Ovary (tissue), 9 donors: ENCODE data around the gene ABCF3. TPM values are rescaled to one million over a fixed set of nuclear protein-coding genes. Genes with fewer than 3 reads are reported as not detected.
A peak's percentile ranks its signal among the peaks of the same experiment; 100 is the strongest.

Experiments used
- DNase-seq, 5 donors: peaks; one replicate each; pipeline ENCODE4 v3.0.0-alpha.2; 2019 to 2020
- H3K27ac ChIP-seq, 2 donors: fragments of 200-600 bp; one replicate each; pipeline versions ENCODE4 v1.5.1 to v1.8.0; 2019 to 2022
- H3K27me3 ChIP-seq: fragments of 200-600 bp; one replicate; pipeline ENCODE4 v1.8.0; 2022
- H3K36me3 ChIP-seq: fragments of 200-600 bp; sonication (generic); one replicate; pipeline ENCODE4 v1.5.1; 2019
- H3K4me1 ChIP-seq: one replicate; pipeline ENCODE4 v1.8.1; 2013; ENCODE audit warnings: mild to moderate bottlenecking, moderate library complexity; ENCODE audit not compliant: insufficient read depth
- H3K4me3 ChIP-seq: fragments of 200-600 bp; sonication (generic); one replicate; pipeline ENCODE4 v1.5.1; 2017
- H3K9me3 ChIP-seq, 2 donors: fragments of 200-600 bp in 1 of 2; sonication (generic) in 1 of 2; one replicate each; pipeline versions ENCODE4 v1.5.1 to v1.8.1; 2013 to 2019; ENCODE audit warnings: mild to moderate bottlenecking in 1 of 2, moderate library complexity in 1 of 2
- CTCF ChIP-seq, 3 donors: fragments of 450-650 bp in 2 of 3; fragments of 200-600 bp in 1 of 3; IDR thresholded peaks; one replicate each; pipeline versions ENCODE4 v1.5.1 to v1.8.0; 2016 to 2022; ENCODE audit warnings: antibody characterized with exemption in 3 of 3, mild to moderate bottlenecking in 1 of 3
- EP300 ChIP-seq: sonication (generic); formaldehyde crosslinking; IDR thresholded peaks from one replicate; pipeline ENCODE4 v1.6.1; 2017; ENCODE audit warnings: antibody characterized with exemption
- POLR2A ChIP-seq: fragments of 450-650 bp; IDR thresholded peaks from one replicate; pipeline ENCODE4 v1.6.1; 2017; ENCODE audit warnings: antibody characterized with exemption, mild to moderate bottlenecking, moderate library complexity
- WGBS, 3 donors: extraction: QIAGEN DNeasy Blood & Tissue Kit in 1 of 3; methylation state at CpG; one replicate each; pipeline versions ENCODE4 v1.1.5 to v1.1.7; 2013 to 2017; 5-methylcytosine and 5-hydroxymethylcytosine counted together
- intact Hi-C, 4 donors: fragments of 100-400 bp; cut with DNase I; formaldehyde crosslinking; loops; one replicate each; pipeline versions ENCODE4 v1.11.0 to v1.15.1; 2022 to 2023
- polyA plus RNA-seq, 2 donors: library from polyadenylated mRNA; stranded (reverse); fragments of 200-250 nt in 1 of 2; fragments of 350-450 nt in 1 of 2; fragmentation: Illumina TruSeq in 1 of 2; extraction: RNeasy Lipid Tissue Mini Kit (QIAGEN cat#74804) in 1 of 2; gene quantifications; one replicate each; pipeline ENCODE4 v1.2.3, GENCODE V29; 2013 to 2014
- total RNA-seq, 7 donors: library from RNA; depleted of rRNA in 2 of 7; stranded (reverse); fragments of >200 nt in 2 of 7; fragmentation: NEBNext Ultra II Directional in 3 of 7; extraction: Animal tissue kit (Norgen Biotek cat#: 25700) in 3 of 7; gene quantifications; one replicate each; pipeline versions ENCODE4 v1.1.0 to v1.2.4, GENCODE V29; 2016 to 2023
- donor health status: DM: no; HTN: no; CAD: no; lungs with moderate emphysema.
- donor health status: DM: no; HTN: no; CAD: no.
- donor health status: Bipolar disorder and iron deficiency.
- donor health status: DM: yes; HTN: yes; CAD: no.
- donor health status: DM: no; HTN: no; CAD: no.
- donor health status: DM: yes; HTN: yes; CAD: no.

ABCF3 gene
- total and polyA plus RNA-seq, 9 donors: 30.2 to 82.0 (median 58.2) TPM

GRCh38 chr3:184230603-184231528 lies 44.9 kb downstream of the ABCF3 start:
- TF ChIP-seq EP300 (no peak), CTCF (IDR thresholded peaks at IDR 0.05) (no peak), POLR2A (no peak)
- H3K36me3 ChIP-seq: no peaks in the 10 kb centered on the region
- no peaks in the 10 kb centered on the region for H3K27me3 ChIP-seq
- peaks cover 6% of the 10 kb centered on the region for H3K4me1 ChIP-seq
- no peak for DNase-seq
- H3K27ac ChIP-seq: no peak overlapping the region
- intact Hi-C loops: no loop called here
- WGBS, 3 donors: 4 to 6% (median 4%) methylated on average over 49 to 79 of the region's 79 CpGs
- H3K9me3 ChIP-seq: no peaks in the 10 kb centered on the region
- peak overlapping the region; percentile 27 for H3K4me3 ChIP-seq

GRCh38 chr3:184231671-184232070 lies 45.7 kb downstream of the ABCF3 start:
- H3K4me3 ChIP-seq: no peak overlapping the region
- H3K4me1 ChIP-seq: peaks cover 6% of the 10 kb centered on the region
- TF ChIP-seq POLR2A (no peak), EP300 (no peak), CTCF (IDR thresholded peaks at IDR 0.05) (no peak)
- intact Hi-C loops: no loop called here
- no peak overlapping the region for H3K27ac ChIP-seq
- no peak for DNase-seq
- no peaks in the 10 kb centered on the region for H3K27me3 ChIP-seq
- H3K9me3 ChIP-seq: no peaks in the 10 kb centered on the region
- WGBS, 3 donors: 44 to 55% (median 55%) methylated on average over 3 of the region's 3 CpGs
- no peaks in the 10 kb centered on the region for H3K36me3 ChIP-seq

GRCh38 chr3:184233127-184233843 lies 47.3 kb downstream of the ABCF3 start:
- H3K4me1 ChIP-seq: peaks cover 6% of the 10 kb centered on the region
- no peak overlapping the region for H3K27ac ChIP-seq
- H3K4me3 ChIP-seq: no peak overlapping the region
- DNase-seq: no peak
- H3K27me3 ChIP-seq: no peaks in the 10 kb centered on the region
- intact Hi-C loops: no loop called here
- H3K9me3 ChIP-seq: no peaks in the 10 kb centered on the region
- H3K36me3 ChIP-seq: no peaks in the 10 kb centered on the region
- WGBS, 3 donors: 79 to 84% (median 79%) methylated on average over 23 of the region's 23 CpGs
- TF ChIP-seq CTCF (IDR thresholded peaks at IDR 0.05): no peak
- TF ChIP-seq POLR2A: no peak
- no peak for TF ChIP-seq EP300

GRCh38 chr3:184234224-184234623 lies 48.2 kb downstream of the ABCF3 start:
- Histone ChIP-seq H3K9me3 (no peaks in the 10 kb centered on the region), H3K27me3 (no peaks in the 10 kb centered on the region), H3K36me3 (no peaks in the 10 kb centered on the region), H3K4me3 (no peak overlapping the region), H3K27ac (no peak overlapping the region), H3K4me1 (peaks cover 6% of the 10 kb centered on the region)
- no peak for TF ChIP-seq POLR2A
- TF ChIP-seq EP300: no peak
- TF ChIP-seq CTCF (IDR thresholded peaks at IDR 0.05): no peak
- DNase-seq: peak in 3 of 5 donors; percentile 62 to 69 (median 67)
- WGBS, 3 donors: 30 to 36% (median 32%) methylated on average over 4 of the region's 4 CpGs
- intact Hi-C loops: no loop called here
